GM21515 (cell line): ENCODE results near the gene GOLGA3.

ENCODE experiments used
- ATAC-seq: cut with Tn5 transposase; IDR thresholded peaks from one replicate; pipeline ENCODE4 v1.9.1; 2021; ENCODE audit not compliant: unreplicated experiment

The GOLGA3 gene

DNA sequence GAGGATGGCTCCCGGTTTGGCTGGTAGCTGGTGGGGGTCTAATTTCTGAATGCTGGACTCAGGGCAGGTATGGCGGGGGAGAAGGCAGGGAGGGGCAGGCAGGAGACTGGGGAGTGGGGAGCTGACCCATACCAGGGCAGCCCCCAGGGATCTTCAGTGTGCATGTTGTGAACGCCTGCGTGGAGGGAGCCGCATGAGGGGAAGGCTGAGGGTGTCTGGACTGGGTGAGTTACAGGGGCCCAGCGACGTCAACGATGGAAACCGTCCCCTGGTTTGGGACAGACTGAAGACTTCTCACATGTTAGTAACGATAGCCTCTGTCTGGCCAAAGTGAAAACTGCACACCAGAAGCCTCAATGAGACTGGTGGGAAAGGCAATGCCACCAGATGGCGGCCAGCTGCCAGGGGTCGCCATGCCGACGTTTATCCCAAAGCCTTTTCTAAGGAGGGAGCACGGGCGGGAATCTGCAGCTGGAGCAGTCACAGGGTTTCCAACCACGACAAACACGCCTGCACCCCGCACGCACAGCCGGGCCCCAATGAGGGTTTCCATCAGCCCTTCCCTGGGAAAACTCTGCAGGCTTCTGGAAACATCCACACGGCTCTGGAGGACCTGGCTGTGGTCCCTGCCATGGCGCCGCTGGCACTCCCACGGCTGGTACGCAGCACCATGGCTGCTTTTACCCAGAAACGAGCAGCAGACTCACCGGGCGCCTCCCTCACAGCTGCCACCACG is 104.0 kb downstream of the GOLGA3 start:
- ATAC-seq = no peak

DNA sequence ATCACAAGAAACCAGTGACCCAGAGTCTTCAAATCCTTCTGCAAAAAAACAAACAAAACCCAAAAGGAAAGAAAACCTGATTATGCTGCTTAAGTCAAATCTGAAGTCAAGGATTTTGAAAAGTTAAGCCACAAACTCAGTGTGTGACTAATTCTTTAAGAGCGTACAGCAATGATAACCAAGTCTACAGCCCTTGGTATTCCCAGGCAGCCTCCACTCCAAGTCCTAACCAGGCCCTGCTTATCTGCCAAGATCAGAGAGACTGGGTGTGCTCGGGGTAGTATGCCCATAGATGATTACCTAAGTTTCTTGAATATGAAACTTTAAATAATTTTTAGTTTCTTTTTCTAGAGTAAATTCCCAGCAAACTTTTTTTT is 104.9 kb downstream of the GOLGA3 start:
- no peak for ATAC-seq

DNA sequence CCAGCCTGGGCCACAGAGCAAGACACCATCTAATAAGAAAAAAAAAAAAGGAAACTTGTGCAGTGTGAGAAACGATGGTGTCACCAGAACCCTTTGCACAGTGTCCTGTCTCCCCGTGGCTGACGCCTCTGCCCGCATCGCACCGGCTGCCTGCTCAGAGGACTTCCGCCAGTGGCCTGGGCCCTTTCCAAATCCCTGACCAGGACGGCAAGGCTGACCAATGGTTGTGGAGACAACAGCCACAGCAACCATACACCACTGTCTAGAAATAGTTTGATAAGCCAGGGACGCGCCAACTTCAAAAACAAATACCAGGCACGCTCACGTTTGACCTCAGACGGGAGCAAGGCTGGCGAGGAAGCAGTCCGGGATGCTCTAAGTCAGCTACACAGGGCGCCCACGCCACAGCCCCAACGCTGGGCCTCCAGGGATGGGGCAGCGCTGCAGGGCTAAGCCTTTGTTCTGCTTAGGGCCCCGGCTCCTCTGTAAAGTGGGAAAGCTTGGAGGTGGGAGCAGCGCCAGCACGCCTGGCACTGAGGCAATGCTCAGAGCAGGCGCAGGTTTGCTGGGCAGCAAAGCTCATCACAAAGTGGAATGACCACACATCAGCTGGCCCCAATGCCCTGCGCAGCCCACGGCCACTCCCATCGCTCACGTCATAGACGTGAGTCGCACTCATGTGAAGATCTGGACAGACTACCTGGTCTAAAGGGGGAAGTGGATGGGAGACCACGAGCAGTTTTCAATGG is 105.5 kb downstream of the GOLGA3 start:
- ATAC-seq = no peak

DNA sequence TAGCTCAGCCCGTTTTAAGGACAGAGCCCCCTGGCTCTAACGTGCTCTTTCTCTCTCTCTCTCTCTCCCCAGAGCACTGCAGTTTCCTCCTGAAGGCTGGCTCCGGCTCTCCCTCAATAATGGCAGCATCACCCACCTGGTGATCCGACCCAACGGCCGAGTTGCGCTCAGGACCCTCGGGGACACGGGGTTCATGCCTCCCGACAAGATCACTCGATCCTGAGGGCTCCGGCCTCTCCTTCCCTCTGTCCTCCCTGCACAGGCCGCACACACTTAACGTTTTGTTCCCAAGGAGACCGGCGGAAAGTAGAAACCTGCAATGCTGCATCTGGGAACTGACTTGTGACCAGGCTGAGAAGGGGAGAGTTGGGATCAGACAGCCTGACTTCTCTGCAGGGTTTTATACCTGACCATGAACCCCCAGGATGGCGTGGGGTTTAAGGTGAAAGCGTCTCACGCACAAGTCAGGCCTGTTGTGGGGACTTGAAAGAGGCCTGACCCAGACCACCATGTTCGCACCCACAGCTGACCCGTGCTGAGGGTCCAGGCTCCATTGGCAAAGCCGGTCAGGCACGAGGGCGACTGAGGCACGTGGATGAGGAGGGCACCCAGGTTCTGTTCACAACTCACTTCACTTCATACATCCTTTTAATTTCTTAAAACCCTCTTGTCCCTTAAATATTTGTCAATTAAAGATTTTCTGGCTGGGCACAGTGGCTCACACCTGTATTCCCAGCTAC is 107.9 kb downstream of the GOLGA3 start:
- ATAC-seq = no peak

DNA sequence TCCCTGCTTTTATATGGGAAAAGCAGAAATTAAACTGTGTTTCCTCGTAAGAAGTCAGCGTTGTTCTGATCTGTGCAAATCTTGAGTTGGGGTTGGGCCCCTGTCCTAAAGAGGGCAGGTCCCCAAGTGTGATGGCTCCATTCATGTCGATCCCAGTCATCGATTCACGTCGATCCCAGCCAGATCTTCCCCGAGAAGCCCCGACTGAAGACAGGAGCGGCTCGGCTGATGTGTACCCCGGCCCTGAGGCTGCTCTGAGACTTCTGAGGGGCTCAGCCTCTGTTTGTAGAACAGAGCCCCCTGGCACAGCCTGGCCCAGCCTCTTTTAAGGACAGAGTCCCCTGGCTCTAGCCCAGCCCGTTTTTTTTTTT is 108.7 kb downstream of the GOLGA3 start:
- ATAC-seq = no peak

DNA sequence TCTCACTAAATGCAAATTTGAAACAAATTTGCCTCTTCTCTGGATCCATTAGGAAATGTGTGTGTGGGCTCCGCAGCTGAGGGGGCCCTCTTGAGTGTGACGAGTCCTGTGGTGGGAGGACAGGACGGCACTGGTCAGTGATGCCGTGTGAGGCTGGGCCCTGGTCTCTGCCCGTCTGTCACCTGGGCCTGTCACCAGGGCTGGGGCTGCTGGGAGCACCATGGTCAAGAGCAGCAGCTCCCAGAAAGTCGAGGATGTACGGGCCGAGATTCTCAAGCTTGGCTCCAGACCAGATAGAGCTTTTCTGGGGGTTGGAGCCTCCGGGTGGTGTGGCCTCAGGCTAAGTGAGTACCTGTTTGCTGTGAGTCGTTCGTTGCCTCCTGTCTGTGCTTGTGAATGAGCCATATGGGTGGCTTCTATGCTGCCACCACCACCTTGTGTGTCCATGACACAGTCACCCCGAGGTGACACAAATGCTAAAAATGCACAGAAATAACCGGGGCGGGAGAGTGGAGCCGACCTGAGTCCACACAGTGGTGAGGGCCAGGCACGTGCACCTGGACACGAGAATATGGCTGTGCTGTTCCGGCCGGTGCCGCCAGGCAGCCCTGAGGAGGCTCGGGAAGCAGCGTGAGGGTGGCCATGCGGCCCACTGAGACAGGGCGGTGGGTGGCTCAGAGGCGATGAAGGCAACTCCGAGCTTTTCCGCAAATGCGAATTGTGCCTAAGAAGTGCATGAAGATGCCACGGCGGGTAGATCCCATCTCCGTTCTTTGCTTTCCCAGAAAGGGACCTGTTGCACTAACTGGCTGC is 109.3 kb downstream of the GOLGA3 start:
- ATAC-seq = no peak
